Ishikawa (cell line): ENCODE measurements around the gene RARA.

ENCODE experiments used
- CEBPB ChIP-seq: IDR thresholded peaks from 2 replicates; pipeline ENCODE4 v1.6.1; 2012
- CREB1 ChIP-seq: IDR thresholded peaks from 2 replicates; pipeline ENCODE4 v1.6.1; 2012; ENCODE audit warnings: low read depth
- EGR1 ChIP-seq: IDR thresholded peaks from 2 replicates; pipeline ENCODE4 v1.6.1; 2012
- EP300 ChIP-seq: IDR thresholded peaks from 2 replicates; pipeline ENCODE4 v1.6.1; 2012; ENCODE audit warnings: borderline replicate concordance
- RAD21 ChIP-seq: IDR thresholded peaks from 2 replicates; pipeline ENCODE4 v1.6.1; 2012; ENCODE audit warnings: low read depth
- TAF1 ChIP-seq: IDR thresholded peaks from 2 replicates; pipeline ENCODE4 v1.6.1; 2012; ENCODE audit warnings: low read depth, mild to moderate bottlenecking
- TCF12 ChIP-seq: IDR thresholded peaks from 2 replicates; pipeline ENCODE4 v1.6.1; 2012; ENCODE audit warnings: low read depth
- TEAD4 ChIP-seq: IDR thresholded peaks from 2 replicates; pipeline ENCODE4 v1.6.1; 2012
- YY1 ChIP-seq: IDR thresholded peaks from 2 replicates; pipeline ENCODE4 v1.6.1; 2012; ENCODE audit warnings: low read depth
- ZBTB7A ChIP-seq: IDR thresholded peaks from 2 replicates; pipeline ENCODE4 v1.6.1; 2012; ENCODE audit warnings: low read depth
- TF ChIP-seq, protein P1 (sequence below): IDR thresholded peaks from 2 replicates; pipeline ENCODE4 v1.6.1; 2012
- TF ChIP-seq, protein P2 (sequence below): IDR thresholded peaks from 2 replicates; pipeline ENCODE4 v1.6.1; 2012; ENCODE audit warnings: low read depth, mild to moderate bottlenecking

GRCh38 chr17:40314584-40314956, 5.6 kb downstream of the RARA start:
- TF ChIP-seq TCF12 (peak; percentile 97), TAF1 (0 out of 2 replicates have a peak, but pooled peaks have one; percentile 38), YY1 (peak; percentile 52; the same call in 1 of the 2 replicates), RAD21 (peak; percentile 21; the same call in 1 of the 2 replicates), CEBPB (peak; percentile 58; the same call in 1 of the 2 replicates), EP300 (peak; percentile 96), ZBTB7A (peak; percentile 99), EGR1 (peak; percentile 42; the same call in 1 of the 2 replicates), TEAD4 (peak; percentile 99), CREB1 (no peak)
- TF ChIP-seq, protein P1, sequence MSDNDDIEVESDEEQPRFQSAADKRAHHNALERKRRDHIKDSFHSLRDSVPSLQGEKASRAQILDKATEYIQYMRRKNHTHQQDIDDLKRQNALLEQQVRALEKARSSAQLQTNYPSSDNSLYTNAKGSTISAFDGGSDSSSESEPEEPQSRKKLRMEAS, result peak; percentile 84
- TF ChIP-seq, protein P2, sequence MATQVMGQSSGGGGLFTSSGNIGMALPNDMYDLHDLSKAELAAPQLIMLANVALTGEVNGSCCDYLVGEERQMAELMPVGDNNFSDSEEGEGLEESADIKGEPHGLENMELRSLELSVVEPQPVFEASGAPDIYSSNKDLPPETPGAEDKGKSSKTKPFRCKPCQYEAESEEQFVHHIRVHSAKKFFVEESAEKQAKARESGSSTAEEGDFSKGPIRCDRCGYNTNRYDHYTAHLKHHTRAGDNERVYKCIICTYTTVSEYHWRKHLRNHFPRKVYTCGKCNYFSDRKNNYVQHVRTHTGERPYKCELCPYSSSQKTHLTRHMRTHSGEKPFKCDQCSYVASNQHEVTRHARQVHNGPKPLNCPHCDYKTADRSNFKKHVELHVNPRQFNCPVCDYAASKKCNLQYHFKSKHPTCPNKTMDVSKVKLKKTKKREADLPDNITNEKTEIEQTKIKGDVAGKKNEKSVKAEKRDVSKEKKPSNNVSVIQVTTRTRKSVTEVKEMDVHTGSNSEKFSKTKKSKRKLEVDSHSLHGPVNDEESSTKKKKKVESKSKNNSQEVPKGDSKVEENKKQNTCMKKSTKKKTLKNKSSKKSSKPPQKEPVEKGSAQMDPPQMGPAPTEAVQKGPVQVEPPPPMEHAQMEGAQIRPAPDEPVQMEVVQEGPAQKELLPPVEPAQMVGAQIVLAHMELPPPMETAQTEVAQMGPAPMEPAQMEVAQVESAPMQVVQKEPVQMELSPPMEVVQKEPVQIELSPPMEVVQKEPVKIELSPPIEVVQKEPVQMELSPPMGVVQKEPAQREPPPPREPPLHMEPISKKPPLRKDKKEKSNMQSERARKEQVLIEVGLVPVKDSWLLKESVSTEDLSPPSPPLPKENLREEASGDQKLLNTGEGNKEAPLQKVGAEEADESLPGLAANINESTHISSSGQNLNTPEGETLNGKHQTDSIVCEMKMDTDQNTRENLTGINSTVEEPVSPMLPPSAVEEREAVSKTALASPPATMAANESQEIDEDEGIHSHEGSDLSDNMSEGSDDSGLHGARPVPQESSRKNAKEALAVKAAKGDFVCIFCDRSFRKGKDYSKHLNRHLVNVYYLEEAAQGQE, result no peak
